GM12891 (cell line): ENCODE data around the gene CGB2.

Source experiments
- DNase-seq: peaks from one replicate; pipeline ENCODE4 v3.0.0; 2011; ENCODE audit warnings: low spot score; ENCODE audit not compliant: insufficient read length
- FAIRE-seq: peaks from 2 replicates; lab custom pipeline; 2011; peaks lifted over from hg19 to GRCh38; lab: Jason Lieb, UNC
- PAX5 ChIP-seq: IDR thresholded peaks from 2 replicates; pipeline ENCODE4 v1.6.1; 2011; ENCODE audit warnings: low read length, moderate library complexity, mild to moderate bottlenecking; ENCODE audit not compliant: insufficient read depth, severe bottlenecking
- POLR2A ChIP-seq: IDR thresholded peaks from 2 replicates; pipeline ENCODE4 v1.6.1; 2011; ENCODE audit warnings: low read depth, low read length, control low read depth
- POLR2AphosphoS5 ChIP-seq: IDR thresholded peaks from 2 replicates; pipeline ENCODE4 v1.6.1; 2011; ENCODE audit warnings: low read depth, low read length, control low read depth
- POU2F2 ChIP-seq: IDR thresholded peaks from 2 replicates; pipeline ENCODE4 v1.6.1; 2011; ENCODE audit warnings: low read depth, mild to moderate bottlenecking, control low read depth, low read length, moderate library complexity
- SPI1 ChIP-seq: IDR thresholded peaks from 2 replicates; pipeline ENCODE4 v1.6.1; 2011; ENCODE audit warnings: low read depth, low read length, control low read depth
- TAF1 ChIP-seq: IDR thresholded peaks from 2 replicates; pipeline ENCODE4 v1.6.1; 2011; ENCODE audit warnings: low read depth, low read length, control low read depth

CGB2 gene

GRCh38 chr19:49080392-49080791, 48.7 kb downstream of the CGB2 start:
- TF ChIP-seq SPI1 (no peak), POU2F2 (no peak), POLR2AphosphoS5 (no peak), PAX5 (no peak), TAF1 (no peak), POLR2A (no peak)
- FAIRE-seq (no peak), DNase-seq (no peak)

GRCh38 chr19:49081273-49081672, 49.6 kb downstream of the CGB2 start:
- TF ChIP-seq POLR2AphosphoS5 (no peak), POU2F2 (no peak), TAF1 (no peak), POLR2A (no peak), SPI1 (no peak), PAX5 (no peak)
- FAIRE-seq (no peak), DNase-seq (no peak)
